GM18951 (cell line): ENCODE results near the gene LRRC10.

ENCODE experiments used
- POLR2A ChIP-seq: IDR thresholded peaks from 4 replicates; pipeline ENCODE4 v1.6.1; 2011; ENCODE audit warnings: mild to moderate bottlenecking; ENCODE audit not compliant: insufficient read length, insufficient read depth; ENCODE audit errors: extremely low read depth
- in situ Hi-C: fragments of 300-500 bp; cut with MboI; formaldehyde crosslinking; loops from one replicate; pipeline ENCODE4 v1.12.0; 2022; ENCODE audit warnings: low sequenced_read_pairs, mixed read lengths, inconsistent platforms; ENCODE audit not compliant: unreplicated experiment

LRRC10 gene

DNA sequence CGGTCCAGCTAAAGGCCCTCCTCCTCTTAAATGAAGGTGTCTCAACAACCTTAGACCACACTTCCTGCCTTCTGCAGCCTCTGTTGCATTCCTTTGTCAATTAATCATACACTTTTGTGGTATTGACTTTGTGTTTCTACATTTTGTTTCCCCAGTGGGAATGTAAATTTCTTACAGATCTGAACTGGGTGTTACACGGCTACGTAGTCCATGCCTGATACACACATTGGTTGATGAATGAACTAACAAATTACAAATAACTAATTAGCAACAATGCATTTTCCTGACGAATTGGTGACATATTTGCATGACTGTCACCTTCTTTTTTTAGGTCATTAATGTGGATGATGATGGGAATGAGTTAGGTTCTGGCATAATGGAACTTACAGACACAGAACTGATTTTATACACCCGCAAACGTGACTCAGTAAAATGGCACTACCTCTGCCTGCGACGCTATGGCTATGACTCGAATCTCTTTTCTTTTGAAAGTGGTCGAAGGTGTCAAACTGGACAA is 40.6 kb downstream of the LRRC10 start:
- TF ChIP-seq POLR2A = no peak
- in situ Hi-C loops = loop anchor here (25.0 kb wide), 1 partner anchor 183 kb away; no protein-coding TSS in a partner anchor

DNA sequence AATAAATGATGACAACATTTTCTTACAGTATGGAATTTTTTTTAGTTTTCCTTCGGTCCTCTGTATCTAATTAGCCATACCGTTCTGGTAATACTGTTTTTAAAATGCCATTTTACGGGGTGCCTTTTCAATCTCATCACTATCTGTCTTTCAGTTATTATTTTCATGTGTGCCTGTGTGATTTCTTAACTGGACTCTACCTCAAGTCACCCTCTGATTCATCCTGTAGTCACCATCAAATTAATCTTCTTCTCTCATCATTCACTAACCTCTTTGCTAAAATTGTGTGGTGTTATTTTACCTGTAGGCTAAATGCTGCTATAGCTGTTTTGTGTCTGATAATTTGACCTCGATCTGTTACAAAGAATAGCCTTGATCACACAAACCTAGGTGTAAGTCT is 41.5 kb downstream of the LRRC10 start:
- in situ Hi-C loops = loop anchor here (25.0 kb wide), 1 partner anchor 182 kb away; no protein-coding TSS in a partner anchor
- no peak for TF ChIP-seq POLR2A

DNA sequence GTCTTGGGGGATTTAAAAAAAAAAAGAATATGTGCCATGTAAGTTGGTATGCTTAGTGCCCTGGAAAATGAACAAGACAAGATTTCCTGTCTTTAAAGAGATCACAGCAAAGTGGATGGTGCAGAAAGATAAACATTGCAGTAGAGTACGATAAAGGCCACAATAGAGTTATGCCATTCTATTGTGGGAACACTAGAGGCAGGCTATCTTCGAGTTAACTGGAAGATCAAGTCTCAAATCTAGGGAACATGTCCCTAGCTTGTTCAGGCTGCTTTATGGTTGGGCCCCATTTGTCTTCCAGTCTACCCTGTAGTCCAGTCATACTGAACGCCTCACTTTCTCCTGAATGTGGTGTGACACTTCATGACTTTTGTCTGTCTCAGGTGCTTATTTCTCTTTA is 44.1 kb downstream of the LRRC10 start:
- in situ Hi-C loops = loop anchor here (25.0 kb wide), 1 partner anchor 179 kb away; no protein-coding TSS in a partner anchor
- TF ChIP-seq POLR2A = no peak

DNA sequence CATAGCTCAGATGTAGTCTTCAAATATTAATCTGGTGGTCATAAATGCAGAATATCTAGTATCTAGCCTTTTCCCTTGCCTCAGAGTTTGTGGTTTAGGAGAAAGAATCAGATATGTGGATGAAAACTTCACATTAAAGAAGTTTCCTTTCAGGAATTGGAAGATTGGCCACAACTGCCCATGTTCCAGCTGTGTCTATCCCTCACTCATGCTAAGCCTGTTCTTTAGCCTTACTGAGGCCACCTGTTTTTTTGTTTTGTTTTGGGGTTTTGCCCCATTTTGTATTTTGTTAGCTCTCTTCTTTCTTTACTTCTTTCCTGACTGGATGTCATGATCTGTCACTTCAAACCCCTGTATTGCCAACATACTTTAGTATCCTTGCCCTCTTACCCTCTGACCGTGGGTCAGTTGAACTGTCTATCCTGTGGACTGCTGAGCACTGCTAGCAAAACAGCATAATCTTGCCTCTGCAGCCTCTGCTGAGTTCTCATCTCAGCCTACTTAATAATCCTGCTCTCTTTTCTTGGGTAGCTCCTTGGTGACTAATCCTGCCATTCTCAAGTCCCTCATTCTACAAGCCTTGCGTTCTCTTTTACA is 47.4 kb downstream of the LRRC10 start:
- no peak for TF ChIP-seq POLR2A
- in situ Hi-C loops = loop anchor here (25.0 kb wide), 1 partner anchor 176 kb away; no protein-coding TSS in a partner anchor
